Measurements from ENCODE around the gene BPIFB6.

Gene BPIFB6

GRCh38 chr20:33054381-33054780 is 22.9 kb downstream of the BPIFB6 start:
- no peak for FAIRE-seq
- no peak for DNase-seq (ENCODE audit: extremely low spot score, insufficient read length, low read depth)

- FAIRE-seq: no peak
Measured at GRCh38 chr20:33054791-33055190, 23.3 kb downstream of the BPIFB6 start.

GRCh38 chr20:33059136-33059535 is 27.7 kb downstream of the BPIFB6 start:
- no peak for DNase-seq (ENCODE audit: extremely low spot score, insufficient read length, low read depth)
- no peak for FAIRE-seq

More at GRCh38 chr20:33054791-33055190, 23.3 kb downstream of the BPIFB6 start:
- no peak for DNase-seq (ENCODE audit: extremely low spot score, insufficient read length, low read depth)

- FAIRE-seq: no peak
- no peak for DNase-seq (ENCODE audit: extremely low spot score, insufficient read length, low read depth)
Measured at GRCh38 chr20:33059741-33060390, 28.4 kb downstream of the BPIFB6 start.

- DNase-seq (ENCODE audit: extremely low spot score, insufficient read length, low read depth): no peak
- no peak for FAIRE-seq
Measured at GRCh38 chr20:33061658-33062028, 30.2 kb downstream of the BPIFB6 start.

GRCh38 chr20:33062105-33062824 is 30.8 kb downstream of the BPIFB6 start:
- FAIRE-seq: no peak
- no peak for DNase-seq (ENCODE audit: extremely low spot score, insufficient read length, low read depth)

- DNase-seq (ENCODE audit: extremely low spot score, insufficient read length, low read depth) (no peak), FAIRE-seq (no peak)
Measured at GRCh38 chr20:33062825-33063149, 31.3 kb downstream of the BPIFB6 start.

GRCh38 chr20:33063271-33063670 is 31.8 kb downstream of the BPIFB6 start:
- no peak for FAIRE-seq
- no peak for DNase-seq (ENCODE audit: extremely low spot score, insufficient read length, low read depth)

- no peak for FAIRE-seq
- no peak for DNase-seq (ENCODE audit: extremely low spot score, insufficient read length, low read depth)
Measured at GRCh38 chr20:33064572-33065287, 33.3 kb downstream of the BPIFB6 start.

GRCh38 chr20:33065785-33066184 is 34.3 kb downstream of the BPIFB6 start:
- FAIRE-seq (no peak), DNase-seq (ENCODE audit: extremely low spot score, insufficient read length, low read depth) (no peak)

GRCh38 chr20:33067806-33068205 is 36.4 kb downstream of the BPIFB6 start:
- no peak for DNase-seq (ENCODE audit: extremely low spot score, insufficient read length, low read depth)
- FAIRE-seq: no peak

- DNase-seq (ENCODE audit: extremely low spot score, insufficient read length, low read depth) (no peak), FAIRE-seq (no peak)
Measured at GRCh38 chr20:33068251-33068939, 36.9 kb downstream of the BPIFB6 start.

GRCh38 chr20:33069673-33070072 is 38.2 kb downstream of the BPIFB6 start:
- DNase-seq (ENCODE audit: extremely low spot score, insufficient read length, low read depth) (no peak), FAIRE-seq (no peak)

- no peak for FAIRE-seq
- no peak for DNase-seq (ENCODE audit: extremely low spot score, insufficient read length, low read depth)
Measured at GRCh38 chr20:33070111-33071053, 38.9 kb downstream of the BPIFB6 start.

- FAIRE-seq: no peak
- no peak for DNase-seq (ENCODE audit: extremely low spot score, insufficient read length, low read depth)
Measured at GRCh38 chr20:33071198-33071597, 39.8 kb downstream of the BPIFB6 start.

GRCh38 chr20:33072362-33072761 is 40.9 kb downstream of the BPIFB6 start:
- DNase-seq (ENCODE audit: extremely low spot score, insufficient read length, low read depth): no peak
- no peak for FAIRE-seq

GRCh38 chr20:33072813-33073212 is 41.4 kb downstream of the BPIFB6 start:
- FAIRE-seq: no peak

GRCh38 chr20:33074675-33075074 is 43.2 kb downstream of the BPIFB6 start:
- FAIRE-seq (no peak), DNase-seq (ENCODE audit: extremely low spot score, insufficient read length, low read depth) (no peak)

More at GRCh38 chr20:33072813-33073212, 41.4 kb downstream of the BPIFB6 start:
- no peak for DNase-seq (ENCODE audit: extremely low spot score, insufficient read length, low read depth)

- DNase-seq (ENCODE audit: extremely low spot score, insufficient read length, low read depth) (no peak), FAIRE-seq (no peak)
Measured at GRCh38 chr20:33075281-33075680, 43.8 kb downstream of the BPIFB6 start.

Measured in GM18507 (cell line).